H9 (cell line): Measurements from ENCODE around the gene GCSH. TPM values are rescaled to one million over a fixed set of nuclear protein-coding genes. Genes with fewer than 3 reads are reported as not detected.
"Not testable (repeated sequence)": the region's sequence is repeated elsewhere in the genome, so short reads cannot be mapped to it uniquely, and the experiment has no call there.

Experiments
- DNase-seq: peaks from one replicate; pipeline ENCODE4 v3.0.0-alpha.2; 2017
- H2AFZ ChIP-seq: one replicate; pipeline ENCODE4 v1.6.1; 2013; ENCODE audit warnings: mild to moderate bottlenecking, low read length, control low read depth, moderate library complexity
- H2AK5ac ChIP-seq: 2 replicates; pipeline ENCODE4 v1.6.1; 2013; ENCODE audit warnings: low read length, control low read depth, mixed read lengths; ENCODE audit not compliant: insufficient read length
- H2BK120ac ChIP-seq: one replicate; pipeline ENCODE4 v1.6.1; 2013; ENCODE audit warnings: low read depth, mild to moderate bottlenecking, low read length, control low read depth, inconsistent platforms; ENCODE audit not compliant: poor library complexity, severe bottlenecking
- H2BK12ac ChIP-seq: 2 replicates; pipeline ENCODE4 v1.6.1; 2013; ENCODE audit warnings: low read length, control low read depth, mixed read lengths, low read depth; ENCODE audit not compliant: insufficient read length
- H2BK15ac ChIP-seq: 2 replicates; pipeline ENCODE4 v1.6.1; 2013; ENCODE audit warnings: low read depth, low read length, control low read depth
- H2BK20ac ChIP-seq: one replicate; pipeline ENCODE4 v1.6.1; 2013; ENCODE audit warnings: low read depth, mild to moderate bottlenecking, low read length, control low read depth, inconsistent platforms; ENCODE audit not compliant: poor library complexity, severe bottlenecking
- H2BK5ac ChIP-seq: 2 replicates; pipeline ENCODE4 v1.6.1; 2013; ENCODE audit warnings: low read length, control low read depth, mixed read lengths; ENCODE audit not compliant: insufficient read length
- H3K14ac ChIP-seq: 2 replicates; pipeline ENCODE4 v1.6.1; 2013; ENCODE audit warnings: low read length, control low read depth; ENCODE audit not compliant: insufficient read depth
- H3K18ac ChIP-seq: 2 replicates; pipeline ENCODE4 v1.6.1; 2013; ENCODE audit warnings: low read depth, mild to moderate bottlenecking, mixed read lengths, low read length, control low read depth; ENCODE audit not compliant: insufficient read length
- H3K23ac ChIP-seq: 2 replicates; pipeline ENCODE4 v1.6.1; 2013; ENCODE audit warnings: low read length, control low read depth, mixed read lengths, low read depth; ENCODE audit not compliant: insufficient read length
- H3K23me2 ChIP-seq: 2 replicates; pipeline ENCODE4 v1.6.1; 2013; ENCODE audit warnings: low read depth, mild to moderate bottlenecking, mixed read lengths, low read length, control low read depth; ENCODE audit not compliant: insufficient read length, poor library complexity, severe bottlenecking
- H3K27ac ChIP-seq: 2 replicates; pipeline ENCODE4 v1.5.1; 2013; ENCODE audit warnings: low read length, control low read depth, mixed read lengths, low read depth; ENCODE audit not compliant: insufficient read length
- H3K27me3 ChIP-seq: 2 replicates; pipeline ENCODE4 v1.6.1; 2013; ENCODE audit warnings: low read length, control low read depth, inconsistent platforms; ENCODE audit not compliant: insufficient read depth
- H3K4ac ChIP-seq: 2 replicates; pipeline ENCODE4 v1.6.1; 2013; ENCODE audit warnings: low read depth, mild to moderate bottlenecking, control low read depth, inconsistent platforms, low read length, moderate library complexity
- H3K4me1 ChIP-seq: 2 replicates; pipeline ENCODE4 v1.6.1; 2013; ENCODE audit warnings: low read length, control low read depth, inconsistent platforms; ENCODE audit not compliant: insufficient read depth
- H3K4me2 ChIP-seq: 2 replicates; pipeline ENCODE4 v1.6.1; 2013; ENCODE audit warnings: low read length, control low read depth, mixed read lengths; ENCODE audit not compliant: insufficient read length, insufficient read depth
- H3K56ac ChIP-seq: 2 replicates; pipeline ENCODE4 v1.6.1; 2013; ENCODE audit warnings: low read depth, mild to moderate bottlenecking, mixed read lengths, low read length, control low read depth; ENCODE audit not compliant: insufficient read length
- H3K79me1 ChIP-seq: 2 replicates; pipeline ENCODE4 v1.6.1; 2013; ENCODE audit warnings: low read depth, mild to moderate bottlenecking, moderate library complexity, low read length, control low read depth, inconsistent platforms; ENCODE audit not compliant: insufficient read depth, poor library complexity, severe bottlenecking
- H3K79me2 ChIP-seq: 2 replicates; pipeline ENCODE4 v1.6.1; 2013; ENCODE audit warnings: low read length, control low read depth, inconsistent platforms; ENCODE audit not compliant: insufficient read depth
- H3K9ac ChIP-seq: 2 replicates; pipeline ENCODE4 v1.6.1; 2013; ENCODE audit warnings: low read length, control low read depth, mixed read lengths; ENCODE audit not compliant: insufficient read length; ENCODE audit errors: extremely low read depth
- H3K9me3 ChIP-seq: one replicate; pipeline ENCODE4 v1.6.1; 2013; ENCODE audit warnings: low read depth, low read length, inconsistent platforms; ENCODE audit not compliant: control insufficient read depth
- H3T11ph ChIP-seq: one replicate; pipeline ENCODE4 v1.6.1; 2013; ENCODE audit warnings: mild to moderate bottlenecking, low read length, control low read depth, inconsistent platforms
- H4K20me1 ChIP-seq: one replicate; pipeline ENCODE4 v1.6.1; 2013; ENCODE audit not compliant: control insufficient read depth, insufficient read length, insufficient read depth
- H4K5ac ChIP-seq: 2 replicates; pipeline ENCODE4 v1.6.1; 2013; ENCODE audit warnings: low read depth, mild to moderate bottlenecking, mixed read lengths, low read length, control low read depth; ENCODE audit not compliant: insufficient read length
- H4K8ac ChIP-seq: replicated peaks from 2 replicates; pipeline ENCODE4 v1.6.1; 2013; ENCODE audit warnings: low read length, control low read depth, mixed read lengths, low read depth; ENCODE audit not compliant: insufficient read length
- H4K91ac ChIP-seq: 2 replicates; pipeline ENCODE4 v1.6.1; 2013; ENCODE audit warnings: low read depth, mild to moderate bottlenecking, moderate library complexity, mixed read lengths, low read length, control low read depth; ENCODE audit not compliant: insufficient read length
- H3K27ac Mint-ChIP-seq, 3 experiments: 2 replicates in 2 of 3; 3 replicates in 1 of 3; pipeline ENCODE4 v1.8.0; 2020 to 2021; ENCODE audit warnings: mixed read lengths in 3 of 3, mild to moderate bottlenecking in 1 of 3, moderate library complexity in 1 of 3
- H3K27me3 Mint-ChIP-seq: 2 replicates; pipeline ENCODE4 v1.8.0; 2021; ENCODE audit warnings: low read depth, mild to moderate bottlenecking, moderate library complexity, mixed read lengths
- H3K36me3 Mint-ChIP-seq, 3 experiments: 2 replicates in 2 of 3; 3 replicates in 1 of 3; pipeline ENCODE4 v1.8.0; 2020 to 2021; ENCODE audit warnings: low read depth in 3 of 3, mixed read lengths in 3 of 3; ENCODE audit not compliant: insufficient read depth in 1 of 3
- H3K4me1 Mint-ChIP-seq, 2 experiments: 2 replicates each; pipeline ENCODE4 v1.8.0; 2020; ENCODE audit warnings: mixed read lengths in 2 of 2
- H3K4me3 Mint-ChIP-seq, 2 experiments: 2 replicates in 1 of 2; 3 replicates in 1 of 2; pipeline ENCODE4 v1.8.0; 2020 to 2021; ENCODE audit warnings: mild to moderate bottlenecking in 2 of 2, mixed read lengths in 2 of 2, moderate library complexity in 1 of 2
- H3K9me3 Mint-ChIP-seq, 2 experiments: 2 replicates in 1 of 2; 3 replicates in 1 of 2; pipeline ENCODE4 v1.8.0; 2020; ENCODE audit warnings: mild to moderate bottlenecking in 2 of 2, mixed read lengths in 2 of 2, moderate library complexity in 1 of 2
- WGBS: extraction: QIAGEN DNeasy Blood & Tissue Kit; methylation state at CpG from one replicate; pipeline ENCODE4 v1.1.7; 2013; ENCODE audit warnings: missing lambda C conversion rate, low lambda C conversion rate, mixed read lengths; ENCODE audit not compliant: insufficient read length; ENCODE audit errors: extremely low coverage; 5-methylcytosine and 5-hydroxymethylcytosine counted together
- total RNA-seq: library from RNA; stranded (reverse); gene quantifications from 2 replicates; pipeline ENCODE4 v1.2.1, GENCODE V29; 2021
- TF ChIP-seq, protein P1 (sequence below): fragments of 200-600 bp; sonication (generic); conservative IDR thresholded peaks from 3 replicates; pipeline ENCODE4 v1.8.0; 2021; ENCODE audit warnings: antibody characterized with exemption, mild to moderate bottlenecking

Gene GCSH
- total RNA-seq, 1 experiment from 2014 or later = 87.4 TPM

GRCh38 chr16:81112453-81112852 is 16.3 kb upstream of the GCSH start:
- no CpG with 5 or more reads among the region's 4 CpGs for WGBS
- H3K4me2 ChIP-seq = no peak overlapping the region
- no peaks in the 10 kb centered on the region for H4K20me1 ChIP-seq
- H3K23ac ChIP-seq = no peak overlapping the region
- H2BK12ac ChIP-seq = no peak overlapping the region
- no peaks in the 10 kb centered on the region for H3K27me3 ChIP-seq
- H2BK120ac ChIP-seq = no peak overlapping the region
- no peak overlapping the region for H4K5ac ChIP-seq
- no peaks in the 10 kb centered on the region for H3K4me1 Mint-ChIP-seq
- no peaks in the 10 kb centered on the region for H3K36me3 Mint-ChIP-seq
- no peak overlapping the region for H3T11ph ChIP-seq
- no peaks in the 10 kb centered on the region for H3K9me3 ChIP-seq
- no peaks in the 10 kb centered on the region for H3K79me2 ChIP-seq
- no peak overlapping the region for H2BK15ac ChIP-seq
- H3K4ac ChIP-seq = no peak overlapping the region
- no peak overlapping the region for H4K8ac ChIP-seq
- H3K4me1 ChIP-seq = no peaks in the 10 kb centered on the region
- no peak overlapping the region for H3K9ac ChIP-seq
- no peak overlapping the region for H3K14ac ChIP-seq
- H3K56ac ChIP-seq = no peak overlapping the region
- no peak for DNase-seq
- no peaks in the 10 kb centered on the region; the same call in none of the 2 replicates for H3K27me3 Mint-ChIP-seq
- no peak overlapping the region for H3K27ac ChIP-seq
- no peaks in the 10 kb centered on the region for H3K79me1 ChIP-seq
- TF ChIP-seq, protein P1, sequence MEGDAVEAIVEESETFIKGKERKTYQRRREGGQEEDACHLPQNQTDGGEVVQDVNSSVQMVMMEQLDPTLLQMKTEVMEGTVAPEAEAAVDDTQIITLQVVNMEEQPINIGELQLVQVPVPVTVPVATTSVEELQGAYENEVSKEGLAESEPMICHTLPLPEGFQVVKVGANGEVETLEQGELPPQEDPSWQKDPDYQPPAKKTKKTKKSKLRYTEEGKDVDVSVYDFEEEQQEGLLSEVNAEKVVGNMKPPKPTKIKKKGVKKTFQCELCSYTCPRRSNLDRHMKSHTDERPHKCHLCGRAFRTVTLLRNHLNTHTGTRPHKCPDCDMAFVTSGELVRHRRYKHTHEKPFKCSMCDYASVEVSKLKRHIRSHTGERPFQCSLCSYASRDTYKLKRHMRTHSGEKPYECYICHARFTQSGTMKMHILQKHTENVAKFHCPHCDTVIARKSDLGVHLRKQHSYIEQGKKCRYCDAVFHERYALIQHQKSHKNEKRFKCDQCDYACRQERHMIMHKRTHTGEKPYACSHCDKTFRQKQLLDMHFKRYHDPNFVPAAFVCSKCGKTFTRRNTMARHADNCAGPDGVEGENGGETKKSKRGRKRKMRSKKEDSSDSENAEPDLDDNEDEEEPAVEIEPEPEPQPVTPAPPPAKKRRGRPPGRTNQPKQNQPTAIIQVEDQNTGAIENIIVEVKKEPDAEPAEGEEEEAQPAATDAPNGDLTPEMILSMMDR = no peak
- H3K9me3 Mint-ChIP-seq = no peaks in the 10 kb centered on the region
- H2BK5ac ChIP-seq = no peak overlapping the region
- no peak overlapping the region for H4K91ac ChIP-seq
- no peaks in the 10 kb centered on the region for H3K23me2 ChIP-seq
- H2BK20ac ChIP-seq = no peak overlapping the region
- no peak overlapping the region for H2AFZ ChIP-seq
- H3K27ac Mint-ChIP-seq = no peak overlapping the region
- no peak overlapping the region for H2AK5ac ChIP-seq
- no peak overlapping the region for H3K18ac ChIP-seq
- no peak overlapping the region for H3K4me3 Mint-ChIP-seq

DNA sequence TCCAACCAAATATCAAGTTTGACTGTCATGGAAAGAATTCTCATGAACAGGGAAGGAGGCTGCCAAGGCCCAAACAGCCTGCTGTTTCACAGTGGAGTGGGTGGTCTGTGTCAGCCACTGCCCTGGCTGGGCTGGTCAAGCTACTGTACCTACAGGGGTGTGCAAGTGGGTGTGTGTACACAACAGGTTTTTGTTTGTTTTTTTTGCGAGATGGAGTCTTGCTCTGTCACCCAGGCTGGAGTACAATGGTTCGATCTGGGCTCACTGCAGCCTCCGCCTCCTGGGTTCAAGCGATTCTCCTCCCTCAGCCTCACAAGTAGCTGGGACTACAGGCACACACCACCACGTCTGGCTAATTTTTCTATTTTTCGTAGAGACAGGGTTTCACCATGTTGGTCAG is 13.1 kb upstream of the GCSH start:
- not testable (repeated sequence) for H4K5ac ChIP-seq, H2AFZ ChIP-seq, H3K56ac ChIP-seq, H3K9me3 Mint-ChIP-seq, H3K9ac ChIP-seq, H3K79me2 ChIP-seq, H3K27ac ChIP-seq, H2BK20ac ChIP-seq, H2BK120ac ChIP-seq, H2BK15ac ChIP-seq, H3K9me3 ChIP-seq, H2AK5ac ChIP-seq, H3K23me2 ChIP-seq, H3K4me1 ChIP-seq, H2BK12ac ChIP-seq, H4K91ac ChIP-seq, H3K27me3 Mint-ChIP-seq, H3K27ac Mint-ChIP-seq, H3K4me3 Mint-ChIP-seq, H3K36me3 Mint-ChIP-seq, H3K23ac ChIP-seq, H3K79me1 ChIP-seq, H3K27me3 ChIP-seq, H2BK5ac ChIP-seq, H4K8ac ChIP-seq, H3K4me1 Mint-ChIP-seq, H3K14ac ChIP-seq, H3K18ac ChIP-seq, DNase-seq, H3T11ph ChIP-seq, H4K20me1 ChIP-seq, H3K4me2 ChIP-seq, H3K4ac ChIP-seq
- WGBS = no CpG with 5 or more reads among the region's 6 CpGs
